GM13977 (cell line): ENCODE results near the gene NSFL1C.

Experiments used
- DNase-seq: peaks from one replicate; pipeline ENCODE4 v3.0.0; 2012; ENCODE audit warnings: low spot score
- CTCF ChIP-seq: IDR thresholded peaks from 2 replicates; pipeline ENCODE4 v1.5.1; 2012; ENCODE audit warnings: mild to moderate bottlenecking, control low read depth; ENCODE audit not compliant: insufficient read depth; ENCODE audit errors: extremely low read depth, missing control alignments
- in situ Hi-C: fragments of 300-500 bp; cut with MboI; formaldehyde crosslinking; loops from one replicate; pipeline ENCODE4 v1.12.0; 2022; ENCODE audit warnings: low sequenced_read_pairs, low pct_unique_long_range_greater_than_20kb, mixed read lengths, inconsistent platforms; ENCODE audit not compliant: unreplicated experiment

The NSFL1C gene

GRCh38 chr20:1493536-1493935, 26.9 kb upstream of the NSFL1C start:
- in situ Hi-C loops, result no loop called here

GRCh38 chr20:1491860-1492642, 25.4 kb upstream of the NSFL1C start:
- no peak for DNase-seq
- in situ Hi-C loops, result no loop called here
- TF ChIP-seq CTCF, result no peak

More at GRCh38 chr20:1493536-1493935, 26.9 kb upstream of the NSFL1C start:
- no peak for DNase-seq
- TF ChIP-seq CTCF, result no peak

GRCh38 chr20:1491281-1491840, 24.7 kb upstream of the NSFL1C start, which contains the start of gene SIRPB2:
Gene SIRPB2 (minus strand): TSS chr20:1491420. CDS start chr20:1491359, 61 bp downstream.
- no peak for TF ChIP-seq CTCF

GRCh38 chr20:1490643-1491195, 24.1 kb upstream of the NSFL1C start:
- TF ChIP-seq CTCF, result no peak
- in situ Hi-C loops, result no loop called here
- DNase-seq, result no peak

More at GRCh38 chr20:1491281-1491840, 24.7 kb upstream of the NSFL1C start, which contains the start of gene SIRPB2:
- in situ Hi-C loops, result no loop called here
- no peak for DNase-seq

GRCh38 chr20:1489764-1490436, 23.3 kb upstream of the NSFL1C start:
- in situ Hi-C loops, result no loop called here
- no peak for DNase-seq
- no peak for TF ChIP-seq CTCF

GRCh38 chr20:1489325-1489724, 22.7 kb upstream of the NSFL1C start:
- TF ChIP-seq CTCF, result no peak
- DNase-seq, result no peak
- in situ Hi-C loops, result no loop called here
